SU-DHL-6 (cell line): ENCODE results near the gene ARID5B.

Experiments
- H2AFZ ChIP-seq: fragments of 200-600 bp; sonication (generic); 2 replicates; pipeline ENCODE4 v1.6.1; 2014; ENCODE audit warnings: low read depth, mild to moderate bottlenecking, moderate library complexity, mixed read lengths, antibody characterized with exemption, low read length; ENCODE audit not compliant: severe bottlenecking
- H3F3A ChIP-seq: fragments of 200-600 bp; shearing (Covaris generic); 2 replicates; pipeline ENCODE4 v1.6.0; 2016; ENCODE audit warnings: antibody characterized with exemption, mild to moderate bottlenecking; ENCODE audit not compliant: insufficient read depth
- H3K27ac ChIP-seq: fragments of 200-600 bp; sonication (generic); 2 replicates; pipeline ENCODE4 v1.5.1; 2016; ENCODE audit warnings: low read depth, mild to moderate bottlenecking, low read length, moderate library complexity, mixed read lengths
- H3K27me3 ChIP-seq: fragments of 200-600 bp; sonication (generic), shearing (Covaris generic); 2 replicates; pipeline ENCODE4 v1.6.0; 2014; ENCODE audit warnings: mild to moderate bottlenecking, low read length
- H3K36me3 ChIP-seq: fragments of 200-600 bp; sonication (generic); 2 replicates; pipeline ENCODE4 v1.6.1; 2014; ENCODE audit warnings: mild to moderate bottlenecking, low read length, mixed read lengths
- H3K4me2 ChIP-seq: fragments of 300-600, 200-600 bp; shearing (Covaris generic), sonication (generic); 2 replicates; pipeline ENCODE4 v1.6.0; 2014; ENCODE audit warnings: low read length, low read depth, mild to moderate bottlenecking; ENCODE audit not compliant: poor library complexity, severe bottlenecking
- H3K4me3 ChIP-seq: fragments of 200-600 bp; sonication (generic); 2 replicates; pipeline ENCODE4 v1.5.1; 2014; ENCODE audit warnings: antibody characterized with exemption, low read length, mild to moderate bottlenecking, mixed read lengths; ENCODE audit not compliant: insufficient read depth, poor library complexity, severe bottlenecking
- H3K79me2 ChIP-seq: fragments of 200-600 bp; sonication (generic); 2 replicates; pipeline ENCODE4 v1.6.1; 2014; ENCODE audit warnings: mild to moderate bottlenecking, low read length, moderate library complexity; ENCODE audit not compliant: insufficient read depth
- H3K9ac ChIP-seq: fragments of 200-600 bp; sonication (generic); 2 replicates; pipeline ENCODE4 v1.7.0; 2014; ENCODE audit warnings: mild to moderate bottlenecking, low read length
- H3K9me2 ChIP-seq: fragments of 200-600 bp; sonication (generic); replicated peaks from 2 replicates; pipeline ENCODE4 v1.6.1; 2014; ENCODE audit warnings: low read length; ENCODE audit not compliant: insufficient read depth
- H3K9me3 ChIP-seq: fragments of 200-600 bp; sonication (generic); 2 replicates; pipeline ENCODE4 v1.6.1; 2014; ENCODE audit warnings: low read length, mixed read lengths; ENCODE audit not compliant: insufficient read depth
- H4K20me1 ChIP-seq: fragments of 200-600 bp; sonication (generic); 2 replicates; pipeline ENCODE4 v1.6.1; 2014; ENCODE audit warnings: low read depth, mild to moderate bottlenecking, antibody characterized with exemption, low read length, moderate library complexity, mixed read lengths
- CTCF ChIP-seq: fragments of 200-600 bp; sonication (generic); IDR thresholded peaks from one replicate; pipeline ENCODE4 v1.5.1; 2017; ENCODE audit warnings: antibody characterized with exemption, mild to moderate bottlenecking, low read length, moderate library complexity; ENCODE audit not compliant: insufficient read depth, poor library complexity, severe bottlenecking
- EZH2phosphoT487 ChIP-seq: fragments of 200-600 bp; sonication (generic), shearing (Covaris generic); conservative IDR thresholded peaks from 2 replicates; pipeline ENCODE4 v1.6.1; 2018; ENCODE audit warnings: mild to moderate bottlenecking, antibody characterized with exemption, low read length, moderate library complexity, mixed read lengths

ARID5B gene

GRCh38 chr10:61912981-61913380 lies 11.5 kb downstream of the ARID5B start:
- H3K36me3 ChIP-seq = peaks cover 22% of the 10 kb centered on the region
- no peak overlapping the region for H3K27ac ChIP-seq
- H2AFZ ChIP-seq = no peak overlapping the region
- H4K20me1 ChIP-seq = peaks cover 5% of the 10 kb centered on the region
- H3F3A ChIP-seq = peaks cover 7% of the 10 kb centered on the region; the same call in 1 of the 2 replicates
- H3K4me2 ChIP-seq = no peak overlapping the region
- H3K9ac ChIP-seq = no peak overlapping the region
- no peak overlapping the region for H3K4me3 ChIP-seq
- H3K79me2 ChIP-seq = peaks cover 95% of the 10 kb centered on the region
- no peak for TF ChIP-seq CTCF
- TF ChIP-seq EZH2phosphoT487 = no peak
- H3K27me3 ChIP-seq = no peaks in the 10 kb centered on the region
- no peaks in the 10 kb centered on the region for H3K9me2 ChIP-seq
- no peaks in the 10 kb centered on the region for H3K9me3 ChIP-seq

- H4K20me1 ChIP-seq = no peaks in the 10 kb centered on the region
- no peak overlapping the region for H3K4me2 ChIP-seq
- H3K4me3 ChIP-seq = no peak overlapping the region
- H3K36me3 ChIP-seq = peaks cover 20% of the 10 kb centered on the region
- H3K9me3 ChIP-seq = no peaks in the 10 kb centered on the region
- TF ChIP-seq EZH2phosphoT487 (no peak), CTCF (no peak)
- H3K27me3 ChIP-seq = no peaks in the 10 kb centered on the region
- peaks cover 97% of the 10 kb centered on the region for H3K79me2 ChIP-seq
- no peak overlapping the region for H2AFZ ChIP-seq
- no peak overlapping the region for H3K27ac ChIP-seq
- no peak overlapping the region for H3K9ac ChIP-seq
- H3K9me2 ChIP-seq = no peaks in the 10 kb centered on the region
- peaks cover 3% of the 10 kb centered on the region; the same call in 1 of the 2 replicates for H3F3A ChIP-seq
These were observed 16.6 kb downstream of the ARID5B start for GRCh38 chr10:61918140-61918539.

GRCh38 chr10:61918989-61919388 lies 17.5 kb downstream of the ARID5B start:
- peaks cover 97% of the 10 kb centered on the region for H3K79me2 ChIP-seq

More at GRCh38 chr10:61918989-61919388, 17.5 kb downstream of the ARID5B start:
- peaks cover 3% of the 10 kb centered on the region; the same call in 1 of the 2 replicates for H3F3A ChIP-seq
- no peak overlapping the region for H3K4me2 ChIP-seq
- H4K20me1 ChIP-seq = no peaks in the 10 kb centered on the region
- no peaks in the 10 kb centered on the region for H3K27me3 ChIP-seq
- no peak overlapping the region for H3K9ac ChIP-seq
- no peak overlapping the region for H2AFZ ChIP-seq
- H3K4me3 ChIP-seq = no peak overlapping the region
- H3K9me2 ChIP-seq = no peaks in the 10 kb centered on the region
- H3K9me3 ChIP-seq = no peaks in the 10 kb centered on the region
- TF ChIP-seq EZH2phosphoT487 (no peak), CTCF (no peak)
- no peak overlapping the region for H3K27ac ChIP-seq
- peaks cover 18% of the 10 kb centered on the region for H3K36me3 ChIP-seq
